ENCODE results near the gene PTPRH. TPM values are rescaled to one million over a fixed set of nuclear protein-coding genes. Genes with fewer than 3 reads are reported as not detected.
A peak's percentile ranks its signal among the peaks of the same experiment; 100 is the strongest.
"Not testable (repeated sequence)": the region's sequence is repeated elsewhere in the genome, so short reads cannot be mapped to it uniquely, and the experiment has no call there.

PTPRH gene
- total RNA-seq, 1 donor from 2014 or later = not detected

DNA sequence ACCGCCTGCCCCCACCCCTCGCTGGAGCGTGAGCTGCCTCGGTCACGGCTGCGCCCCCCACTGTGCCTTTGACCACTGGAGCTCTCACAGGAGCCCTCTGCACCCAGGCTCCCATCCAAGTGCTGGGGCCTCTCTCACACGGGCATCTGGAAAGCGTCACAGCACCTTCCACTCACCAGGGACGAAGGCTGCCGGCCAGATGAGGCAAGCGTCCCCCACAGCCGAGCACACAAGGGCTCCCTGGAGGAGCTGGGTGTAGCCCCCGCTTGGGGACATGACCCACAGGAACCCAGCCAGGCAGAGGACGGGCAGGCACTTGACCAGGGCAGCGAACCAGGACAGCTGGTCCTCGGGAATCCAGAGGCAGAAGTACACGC is 18.7 kb upstream of the PTPRH start:
- intact Hi-C loops (cut with micrococcal nuclease) = no loop called here
- Mint-ChIP-seq H3K9me3 (no peaks in the 10 kb centered on the region), H3K27me3 (ENCODE audit: low read depth) (no peaks in the 10 kb centered on the region), H3K27ac (no peak overlapping the region), H3K4me1 (ENCODE audit: low read depth) (no peaks in the 10 kb centered on the region), H3K36me3 (ENCODE audit: low read depth) (peaks cover 42% of the 10 kb centered on the region), H3K4me3 (ENCODE audit: low read depth) (no peak overlapping the region)
- DNase-seq (ENCODE audit: low spot score) = no peak

DNA sequence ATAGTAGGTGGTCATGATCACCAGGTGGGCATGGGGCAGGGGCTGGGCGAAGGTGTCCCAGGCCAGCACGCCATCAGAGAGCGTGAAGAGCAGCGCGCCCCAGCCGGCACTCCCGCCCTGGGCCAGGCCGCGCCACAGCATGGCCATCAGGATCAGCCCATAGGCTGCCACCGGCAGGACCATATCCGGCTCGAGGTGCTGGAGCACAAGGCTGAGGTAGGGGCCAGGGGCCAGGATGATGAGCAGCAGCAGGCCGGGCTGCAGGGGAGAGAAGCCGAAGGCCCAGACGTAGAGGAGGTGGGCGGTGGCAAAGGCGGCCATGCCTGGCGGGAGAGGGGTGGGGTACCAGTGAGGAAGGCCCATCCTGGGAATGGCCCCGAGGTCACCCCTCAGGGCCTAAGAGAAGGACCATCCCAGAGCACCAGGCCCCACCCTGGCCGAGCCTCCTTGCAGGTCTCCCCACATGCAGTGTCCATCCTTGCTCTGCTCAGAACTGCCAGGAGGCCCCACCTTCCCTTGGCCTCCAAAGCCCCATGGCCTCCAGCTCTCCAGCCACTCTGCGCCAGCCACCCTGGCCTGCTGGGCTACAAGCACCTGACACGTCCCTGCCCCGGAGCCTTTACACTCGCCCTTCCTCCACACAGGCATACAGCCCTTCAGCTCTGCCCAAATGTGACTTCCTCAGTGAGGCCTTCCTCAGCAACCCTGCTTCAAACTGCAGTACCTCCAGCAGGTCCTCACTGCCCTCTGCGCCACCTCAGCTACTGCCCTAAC is 18.1 kb upstream of the PTPRH start:
- intact Hi-C loops (cut with micrococcal nuclease) = no loop called here
- Mint-ChIP-seq H3K4me3 (ENCODE audit: low read depth) (no peak overlapping the region), H3K36me3 (ENCODE audit: low read depth) (peaks cover 36% of the 10 kb centered on the region), H3K9me3 (no peaks in the 10 kb centered on the region), H3K27me3 (ENCODE audit: low read depth) (no peaks in the 10 kb centered on the region), H3K27ac (no peak overlapping the region), H3K4me1 (ENCODE audit: low read depth) (no peaks in the 10 kb centered on the region)
- no peak for DNase-seq (ENCODE audit: low spot score)

DNA sequence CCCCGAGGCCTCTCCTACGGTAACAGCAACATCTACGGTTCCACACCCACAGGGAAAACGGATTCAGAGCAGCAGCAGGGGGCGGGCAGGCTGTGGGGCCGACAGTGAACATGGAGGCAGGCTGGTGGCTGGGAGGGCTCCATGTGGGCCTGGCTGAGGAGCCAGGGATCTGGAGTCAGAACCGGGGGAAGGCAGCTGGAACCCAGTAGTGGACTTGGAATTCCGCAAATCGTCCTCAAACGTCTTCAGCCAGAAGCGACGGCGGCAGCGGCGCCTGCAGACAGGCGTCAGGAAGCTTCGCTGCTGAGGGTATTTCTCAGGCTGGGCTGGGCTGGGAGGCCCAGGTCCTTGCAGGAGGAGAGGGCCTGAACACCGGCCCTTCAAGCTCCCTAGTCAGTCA is 17.5 kb upstream of the PTPRH start:
- no peaks in the 10 kb centered on the region for H3K27me3 Mint-ChIP-seq (ENCODE audit: low read depth)
- H3K4me1 Mint-ChIP-seq (ENCODE audit: low read depth) = no peaks in the 10 kb centered on the region
- no peak overlapping the region for H3K4me3 Mint-ChIP-seq (ENCODE audit: low read depth)
- no peak overlapping the region for H3K27ac Mint-ChIP-seq
- DNase-seq (ENCODE audit: low spot score) = no peak
- intact Hi-C loops (cut with micrococcal nuclease) = no loop called here
- peaks cover 30% of the 10 kb centered on the region for H3K36me3 Mint-ChIP-seq (ENCODE audit: low read depth)
- no peaks in the 10 kb centered on the region for H3K9me3 Mint-ChIP-seq

DNA sequence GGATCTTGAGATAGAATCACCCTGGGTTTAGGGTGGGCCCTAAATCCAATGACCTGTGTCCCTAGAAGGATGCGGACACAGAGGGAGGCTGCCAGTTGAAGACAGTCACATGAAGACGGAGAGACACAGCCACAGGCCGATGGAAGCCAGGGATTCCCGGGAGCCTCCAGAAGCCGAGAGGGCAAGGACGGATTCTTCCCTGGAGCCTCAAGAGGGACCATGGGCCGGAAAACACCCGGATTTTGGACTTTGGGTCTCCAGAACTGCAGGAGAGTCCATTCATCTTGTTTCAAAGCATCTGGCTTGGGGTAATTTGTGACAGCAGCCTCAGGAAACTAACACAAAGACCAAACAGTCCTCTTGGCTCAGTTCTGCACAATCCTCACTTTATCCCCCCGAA is 17.0 kb upstream of the PTPRH start:
- intact Hi-C loops (cut with micrococcal nuclease) = no loop called here
- H3K36me3 Mint-ChIP-seq (ENCODE audit: low read depth) = peaks cover 34% of the 10 kb centered on the region
- no peak overlapping the region for H3K4me3 Mint-ChIP-seq (ENCODE audit: low read depth)
- no peak overlapping the region for H3K27ac Mint-ChIP-seq
- DNase-seq (ENCODE audit: low spot score) = no peak
- no peaks in the 10 kb centered on the region for H3K9me3 Mint-ChIP-seq
- H3K4me1 Mint-ChIP-seq (ENCODE audit: low read depth) = no peaks in the 10 kb centered on the region
- no peaks in the 10 kb centered on the region for H3K27me3 Mint-ChIP-seq (ENCODE audit: low read depth)

DNA sequence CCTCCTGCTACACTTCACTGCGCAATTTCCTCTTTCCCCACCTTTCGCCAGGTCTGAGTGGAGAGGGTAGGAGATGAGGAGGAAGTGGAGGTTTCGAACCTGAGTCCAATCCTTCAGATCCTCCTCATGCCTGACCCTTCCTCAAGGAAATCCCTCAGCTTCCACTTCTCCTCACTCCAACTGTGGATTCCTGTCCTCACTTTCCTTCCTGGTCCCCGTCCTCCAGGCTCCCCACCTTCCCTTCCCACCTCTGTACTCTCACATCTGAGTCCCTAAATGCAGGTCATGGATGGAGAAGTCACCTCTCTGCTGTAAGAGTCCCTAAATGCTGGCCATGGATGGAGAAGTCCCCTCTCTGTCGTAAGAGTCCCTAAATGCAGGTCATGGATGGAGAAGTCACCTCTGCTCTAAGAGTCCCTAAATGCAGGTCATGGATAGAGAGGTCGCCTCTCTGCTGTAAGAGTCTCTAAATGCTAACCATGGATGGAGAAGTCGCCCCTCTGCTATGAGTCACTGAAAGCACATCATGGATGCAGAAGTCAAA is 16.2 kb upstream of the PTPRH start:
- Mint-ChIP-seq H3K36me3 (ENCODE audit: low read depth) (peaks cover 38% of the 10 kb centered on the region), H3K27ac (peak overlapping the region; percentile 4), H3K4me3 (ENCODE audit: low read depth) (no peak overlapping the region), H3K4me1 (ENCODE audit: low read depth) (no peaks in the 10 kb centered on the region), H3K27me3 (ENCODE audit: low read depth) (no peaks in the 10 kb centered on the region), H3K9me3 (no peaks in the 10 kb centered on the region)
- intact Hi-C loops (cut with micrococcal nuclease) = no loop called here
- no peak for DNase-seq (ENCODE audit: low spot score)

- H3K4me1 Mint-ChIP-seq (ENCODE audit: low read depth); H3K9me3 Mint-ChIP-seq; intact Hi-C loops (cut with micrococcal nuclease); H3K27ac Mint-ChIP-seq; H3K27me3 Mint-ChIP-seq (ENCODE audit: low read depth); H3K4me3 Mint-ChIP-seq (ENCODE audit: low read depth); DNase-seq (ENCODE audit: low spot score): not testable (repeated sequence)
- H3K36me3 Mint-ChIP-seq (ENCODE audit: low read depth) = peaks cover 39% of the 10 kb centered on the region
These were observed 15.5 kb upstream of the PTPRH start for GRCh38 chr19:55224679-55225414.

GRCh38 chr19:55224038-55224665 is 14.9 kb upstream of the PTPRH start:
- Mint-ChIP-seq H3K9me3 (no peaks in the 10 kb centered on the region), H3K27me3 (ENCODE audit: low read depth) (no peaks in the 10 kb centered on the region), H3K4me1 (ENCODE audit: low read depth) (no peaks in the 10 kb centered on the region), H3K36me3 (ENCODE audit: low read depth) (peaks cover 39% of the 10 kb centered on the region), H3K27ac (no peak overlapping the region), H3K4me3 (ENCODE audit: low read depth) (no peak overlapping the region)
- intact Hi-C loops (cut with micrococcal nuclease) = no loop called here
- no peak for DNase-seq (ENCODE audit: low spot score)

GRCh38 chr19:55223291-55224037 is 14.2 kb upstream of the PTPRH start:
- DNase-seq (ENCODE audit: low spot score) = no peak
- H3K36me3 Mint-ChIP-seq (ENCODE audit: low read depth) = peaks cover 39% of the 10 kb centered on the region

GRCh38 chr19:55220525-55220924 is 11.2 kb upstream of the PTPRH start:
- Mint-ChIP-seq H3K36me3 (ENCODE audit: low read depth) (peaks cover 21% of the 10 kb centered on the region), H3K27me3 (ENCODE audit: low read depth) (no peaks in the 10 kb centered on the region), H3K9me3 (no peaks in the 10 kb centered on the region), H3K27ac (no peak overlapping the region), H3K4me3 (ENCODE audit: low read depth) (no peak overlapping the region), H3K4me1 (ENCODE audit: low read depth) (peaks cover 9% of the 10 kb centered on the region)
- no peak for DNase-seq (ENCODE audit: low spot score)
- intact Hi-C loops (cut with micrococcal nuclease) = no loop called here

More at GRCh38 chr19:55223291-55224037, 14.2 kb upstream of the PTPRH start:
- H3K27me3 Mint-ChIP-seq (ENCODE audit: low read depth) = no peaks in the 10 kb centered on the region
- no peak overlapping the region for H3K4me3 Mint-ChIP-seq (ENCODE audit: low read depth)
- no peaks in the 10 kb centered on the region for H3K4me1 Mint-ChIP-seq (ENCODE audit: low read depth)
- H3K27ac Mint-ChIP-seq = no peak overlapping the region
- H3K9me3 Mint-ChIP-seq = no peaks in the 10 kb centered on the region
- intact Hi-C loops (cut with micrococcal nuclease) = no loop called here

- H3K27ac Mint-ChIP-seq = no peak overlapping the region
- H3K4me1 Mint-ChIP-seq (ENCODE audit: low read depth) = peaks cover 9% of the 10 kb centered on the region
- intact Hi-C loops (cut with micrococcal nuclease) = loop anchor here (5.0 kb wide), 1 partner anchor 36 kb away; no protein-coding TSS in a partner anchor
- H3K4me3 Mint-ChIP-seq (ENCODE audit: low read depth) = peak overlapping the region; percentile 60
- H3K27me3 Mint-ChIP-seq (ENCODE audit: low read depth) = no peaks in the 10 kb centered on the region
- DNase-seq (ENCODE audit: low spot score) = peak; percentile 42
- peaks cover 6% of the 10 kb centered on the region for H3K9me3 Mint-ChIP-seq
- peaks cover 15% of the 10 kb centered on the region for H3K36me3 Mint-ChIP-seq (ENCODE audit: low read depth)
These were observed 7.3 kb upstream of the PTPRH start for GRCh38 chr19:55216461-55217198.

- Mint-ChIP-seq H3K9me3 (peaks cover 6% of the 10 kb centered on the region), H3K27ac (no peak overlapping the region), H3K27me3 (ENCODE audit: low read depth) (peaks cover 5% of the 10 kb centered on the region), H3K36me3 (ENCODE audit: low read depth) (no peaks in the 10 kb centered on the region), H3K4me3 (ENCODE audit: low read depth) (no peak overlapping the region), H3K4me1 (ENCODE audit: low read depth) (peaks cover 9% of the 10 kb centered on the region)
- intact Hi-C loops (cut with micrococcal nuclease) = no loop called here
- no peak for DNase-seq (ENCODE audit: low spot score)
These were observed 4.2 kb upstream of the PTPRH start for GRCh38 chr19:55213547-55213946.

GRCh38 chr19:55212447-55212846 is 3.1 kb upstream of the PTPRH start:
- H3K9me3 Mint-ChIP-seq = peaks cover 6% of the 10 kb centered on the region
- peaks cover 7% of the 10 kb centered on the region for H3K4me1 Mint-ChIP-seq (ENCODE audit: low read depth)
- H3K4me3 Mint-ChIP-seq (ENCODE audit: low read depth) = no peak overlapping the region
- H3K27me3 Mint-ChIP-seq (ENCODE audit: low read depth) = peaks cover 5% of the 10 kb centered on the region
- no peaks in the 10 kb centered on the region for H3K36me3 Mint-ChIP-seq (ENCODE audit: low read depth)
- H3K27ac Mint-ChIP-seq = no peak overlapping the region
- intact Hi-C loops (cut with micrococcal nuclease) = no loop called here
- no peak for DNase-seq (ENCODE audit: low spot score)
